Large intestine (tissue), 3 donors: Measurements from ENCODE around the gene MATCAP1. TPM values are rescaled to one million over a fixed set of nuclear protein-coding genes. Genes with fewer than 3 reads are reported as not detected.

Experiments used
- DNase-seq, 2 donors: peaks; one replicate each; pipeline versions ENCODE4 v3.0.0 to v3.0.0-alpha.2; 2013
- H3K27ac ChIP-seq: one replicate; pipeline ENCODE4 v1.5.1; 2013; ENCODE audit warnings: low read length
- H3K27me3 ChIP-seq: 2 replicates; pipeline ENCODE4 v1.6.1; 2013; ENCODE audit warnings: low read length; ENCODE audit not compliant: control insufficient read depth, insufficient read depth
- H3K36me3 ChIP-seq: 2 replicates; pipeline ENCODE4 v1.6.1; 2013; ENCODE audit warnings: low read length; ENCODE audit not compliant: control insufficient read depth, insufficient read depth
- H3K4me1 ChIP-seq: one replicate; pipeline ENCODE4 v1.6.1; 2013; ENCODE audit warnings: low read length; ENCODE audit not compliant: control insufficient read depth, insufficient read depth
- H3K4me3 ChIP-seq: one replicate; pipeline ENCODE4 v1.5.1; 2013; ENCODE audit warnings: low read length
- H3K9me3 ChIP-seq: one replicate; pipeline ENCODE4 v1.6.1; 2013; ENCODE audit warnings: mild to moderate bottlenecking, low read depth, low read length, moderate library complexity; ENCODE audit not compliant: control insufficient read depth
- WGBS: methylation state at CpG from one replicate; pipeline ENCODE4 v1.1.5; 2013; ENCODE audit warnings: low lambda C conversion rate; ENCODE audit not compliant: insufficient coverage; 5-methylcytosine and 5-hydroxymethylcytosine counted together
- polyA plus RNA-seq: library from polyadenylated mRNA; unstranded; fragments of 120-200 nt; gene quantifications from one replicate; pipeline ENCODE4 v1.2.1, GENCODE V29; 2013

Gene MATCAP1
- polyA plus RNA-seq, 1 donor = 29.2 TPM

DNA sequence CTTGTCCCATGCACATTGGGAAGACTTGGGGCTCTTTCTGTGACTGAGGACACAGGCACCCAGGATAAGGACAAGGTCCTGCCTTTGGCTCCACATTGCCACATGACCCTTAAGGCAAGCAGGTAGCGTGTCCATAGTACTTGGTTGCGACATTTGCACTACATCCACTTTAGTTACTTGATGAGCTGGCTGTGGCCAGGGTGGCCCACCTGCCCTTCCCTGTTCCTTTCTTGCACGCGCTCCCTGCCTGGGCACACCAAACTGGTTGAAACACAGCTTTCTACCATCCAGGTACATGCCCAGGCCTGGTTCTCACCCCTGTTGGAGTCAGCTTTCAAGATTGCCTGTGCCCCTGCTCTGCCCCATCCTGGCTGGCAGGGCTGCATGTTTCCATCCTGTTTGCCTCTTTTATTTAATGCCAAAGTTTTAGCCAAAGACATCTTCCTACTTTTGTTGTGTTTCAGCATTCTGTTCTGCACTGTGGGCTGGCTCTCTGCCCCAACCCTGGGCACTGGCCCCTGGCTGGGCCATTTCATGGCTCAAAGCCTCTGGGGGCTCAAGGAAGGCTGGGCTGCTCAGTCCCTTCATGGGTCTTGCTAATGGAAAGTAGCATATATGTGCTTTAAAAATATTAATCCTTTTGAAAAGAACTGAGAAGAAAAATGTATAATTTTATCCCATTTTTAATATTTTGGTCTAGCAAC lies 36.2 kb downstream of the MATCAP1 start:
- H3K36me3 ChIP-seq = peaks cover 49% of the 10 kb centered on the region
- H3K4me1 ChIP-seq = peaks cover 3% of the 10 kb centered on the region
- H3K4me3 ChIP-seq = no peak overlapping the region
- DNase-seq = no peak
- peaks cover 32% of the 10 kb centered on the region for H3K27me3 ChIP-seq
- WGBS = no CpG with 5 or more reads among the region's 4 CpGs
- peaks cover 8% of the 10 kb centered on the region for H3K9me3 ChIP-seq
- H3K27ac ChIP-seq = no peak overlapping the region

DNA sequence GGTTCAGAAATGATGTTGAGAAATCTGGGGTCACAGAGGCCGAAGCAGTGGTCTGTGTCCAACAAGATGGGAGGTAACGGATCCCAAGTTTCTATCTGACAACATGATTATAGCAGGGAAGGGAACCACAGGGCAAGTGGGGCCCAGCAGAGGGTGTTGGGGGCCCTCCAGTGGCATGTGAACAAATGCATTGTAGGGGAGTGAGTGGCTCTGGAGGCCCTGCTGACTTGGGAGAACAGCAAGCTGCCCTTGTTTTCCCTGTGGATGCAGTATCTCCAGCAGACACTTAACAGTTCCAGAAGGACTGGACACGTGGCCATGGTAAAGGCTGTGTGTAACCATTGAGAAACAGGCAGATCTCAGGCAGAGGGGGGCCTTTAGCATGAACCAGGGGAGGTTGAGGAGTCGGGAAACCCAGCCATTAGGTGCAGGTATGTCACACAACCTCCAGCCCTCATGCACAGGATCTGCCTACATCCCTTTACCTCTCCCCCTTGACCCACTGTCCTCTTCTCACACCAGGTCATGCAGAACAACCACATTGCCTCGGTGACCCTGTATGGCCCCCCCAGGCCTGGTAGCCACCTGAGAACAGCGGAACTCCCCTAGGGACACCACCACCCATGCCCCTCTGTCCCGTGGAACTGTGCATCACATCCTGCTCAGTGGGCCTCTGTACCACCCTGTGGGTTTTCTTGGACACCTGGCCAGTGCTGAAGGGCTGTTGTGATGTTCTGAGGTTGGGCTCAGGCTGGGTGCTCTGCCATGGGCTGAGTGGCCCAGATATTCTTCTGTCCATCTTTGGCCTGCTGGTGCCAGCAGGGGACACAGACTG lies 37.0 kb downstream of the MATCAP1 start:
- Histone ChIP-seq H3K4me1 (peaks cover 3% of the 10 kb centered on the region), H3K27me3 (peaks cover 27% of the 10 kb centered on the region), H3K9me3 (peaks cover 8% of the 10 kb centered on the region), H3K4me3 (no peak overlapping the region), H3K27ac (no peak overlapping the region), H3K36me3 (peaks cover 57% of the 10 kb centered on the region)
- WGBS = no CpG with 5 or more reads among the region's 7 CpGs
- peak in 1 of 2 donors; percentile 29 for DNase-seq

DNA sequence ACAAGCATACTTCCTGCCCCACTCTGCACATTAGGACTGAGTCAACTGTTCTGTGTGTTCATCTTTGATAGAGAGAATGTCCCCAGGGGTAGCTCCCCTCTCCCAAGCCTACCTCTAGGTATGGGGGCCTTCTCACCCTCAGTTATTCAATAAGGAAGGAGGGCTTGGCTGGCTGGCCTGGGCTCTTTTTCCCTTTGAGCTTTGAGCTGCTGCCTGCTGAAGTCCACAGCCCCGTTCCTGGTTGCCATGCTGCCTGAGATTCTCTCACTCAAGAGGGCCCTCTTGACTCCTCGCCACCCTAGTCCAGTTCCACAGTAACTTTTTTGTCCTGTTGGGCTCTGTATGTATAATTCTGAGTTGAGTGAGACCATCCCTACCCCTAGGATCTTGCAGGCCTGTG lies 38.0 kb downstream of the MATCAP1 start:
- Histone ChIP-seq H3K9me3 (peaks cover 8% of the 10 kb centered on the region), H3K36me3 (peaks cover 67% of the 10 kb centered on the region), H3K27ac (no peak overlapping the region), H3K4me3 (no peak overlapping the region), H3K27me3 (peaks cover 17% of the 10 kb centered on the region), H3K4me1 (no peaks in the 10 kb centered on the region)
- WGBS = no CpG with 5 or more reads among the region's 2 CpGs
- no peak for DNase-seq

DNA sequence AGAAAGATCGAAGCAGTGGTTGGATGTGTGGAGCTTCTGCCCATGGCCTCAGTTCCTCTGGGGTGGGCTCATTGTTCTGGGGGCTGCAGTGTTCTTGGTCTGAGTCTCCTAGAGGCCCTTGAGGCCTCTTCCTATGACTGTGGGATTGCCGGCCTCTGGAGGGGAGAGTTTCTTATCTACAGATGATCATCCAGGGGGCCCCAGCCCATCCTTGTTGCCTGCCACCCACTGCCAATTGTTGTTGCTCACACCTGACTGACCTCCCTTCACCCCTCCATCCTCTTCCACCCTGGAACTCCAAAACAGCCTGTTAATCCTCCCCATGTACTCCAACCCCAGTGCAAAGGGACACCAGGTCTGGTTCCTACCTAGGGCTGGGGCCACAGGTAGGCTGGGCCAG lies 38.8 kb downstream of the MATCAP1 start:
- Histone ChIP-seq H3K27ac (no peak overlapping the region), H3K4me3 (no peak overlapping the region), H3K9me3 (peaks cover 8% of the 10 kb centered on the region), H3K4me1 (no peaks in the 10 kb centered on the region), H3K36me3 (peaks cover 75% of the 10 kb centered on the region), H3K27me3 (peaks cover 11% of the 10 kb centered on the region)
- no CpG with 5 or more reads among the region's 2 CpGs for WGBS
- DNase-seq = no peak

DNA sequence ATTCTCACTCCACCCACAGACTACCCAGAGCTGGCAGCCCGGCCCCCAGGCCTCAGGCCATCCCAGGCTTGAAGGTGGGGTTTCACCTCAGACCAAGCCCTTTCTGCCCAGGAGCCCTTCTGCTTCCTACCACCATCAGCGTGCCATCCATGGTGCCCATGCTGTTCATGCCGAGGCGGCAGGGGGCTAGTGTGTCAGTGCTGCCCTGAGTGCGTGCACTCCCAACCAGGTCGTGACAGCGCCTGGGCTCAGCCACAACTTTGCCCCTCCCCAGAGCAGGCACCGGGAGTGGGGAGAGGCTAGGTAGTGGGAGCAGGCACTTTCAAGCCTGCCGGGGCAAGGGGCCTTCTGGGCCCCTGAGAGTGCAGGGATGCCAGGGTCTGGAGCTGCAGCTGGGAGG lies 41.4 kb downstream of the MATCAP1 start:
- no peaks in the 10 kb centered on the region for H3K27me3 ChIP-seq
- H3K36me3 ChIP-seq = peaks cover 89% of the 10 kb centered on the region
- DNase-seq = no peak
- H3K4me3 ChIP-seq = no peak overlapping the region
- H3K4me1 ChIP-seq = no peaks in the 10 kb centered on the region
- no peaks in the 10 kb centered on the region for H3K9me3 ChIP-seq
- WGBS = no CpG with 5 or more reads among the region's 9 CpGs
- no peak overlapping the region for H3K27ac ChIP-seq

DNA sequence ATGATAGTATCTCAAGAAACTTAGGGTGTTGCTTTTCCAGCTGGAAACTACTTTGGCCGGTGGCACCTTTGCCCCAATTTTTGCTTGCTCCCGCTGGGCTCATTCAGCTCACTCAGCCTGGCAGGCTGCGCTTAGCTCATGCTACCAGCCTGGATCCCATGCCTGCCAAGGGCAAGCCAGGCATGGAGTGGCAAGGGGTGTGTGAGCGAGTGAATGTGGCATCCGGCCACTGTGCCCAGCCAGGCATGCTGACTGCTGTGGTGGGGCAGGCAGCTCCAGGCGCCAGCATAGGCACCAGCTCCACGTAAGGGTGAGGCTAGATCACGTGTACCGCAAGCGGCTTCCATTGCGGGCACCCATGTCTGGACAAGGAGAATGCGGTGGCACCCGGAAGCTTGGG lies 42.4 kb downstream of the MATCAP1 start:
- Histone ChIP-seq H3K9me3 (no peaks in the 10 kb centered on the region), H3K36me3 (peaks cover 85% of the 10 kb centered on the region), H3K4me3 (no peak overlapping the region), H3K27ac (no peak overlapping the region), H3K27me3 (no peaks in the 10 kb centered on the region), H3K4me1 (no peaks in the 10 kb centered on the region)
- no peak for DNase-seq
- no CpG with 5 or more reads among the region's 13 CpGs for WGBS

DNA sequence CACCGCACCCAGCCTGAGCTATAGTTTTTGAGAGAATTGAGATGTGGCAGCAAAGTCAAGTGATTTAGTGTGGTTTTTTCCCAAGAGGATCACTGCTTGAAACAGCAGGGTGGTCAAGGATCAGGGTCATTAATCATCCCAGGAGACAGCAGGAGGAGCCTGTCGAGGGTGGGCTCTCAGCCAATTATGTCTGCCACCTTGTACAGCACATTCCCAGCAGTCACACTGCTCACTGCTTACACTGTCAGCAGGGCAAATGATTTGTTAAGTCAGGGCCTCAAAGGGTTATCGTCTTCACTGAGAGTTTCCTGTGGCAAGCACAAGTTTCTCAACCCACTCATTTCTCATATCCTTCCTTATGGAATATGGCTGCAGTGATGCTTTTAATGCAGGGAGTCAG lies 46.2 kb downstream of the MATCAP1 start:
- no CpG with 5 or more reads among the region's 3 CpGs for WGBS

DNA sequence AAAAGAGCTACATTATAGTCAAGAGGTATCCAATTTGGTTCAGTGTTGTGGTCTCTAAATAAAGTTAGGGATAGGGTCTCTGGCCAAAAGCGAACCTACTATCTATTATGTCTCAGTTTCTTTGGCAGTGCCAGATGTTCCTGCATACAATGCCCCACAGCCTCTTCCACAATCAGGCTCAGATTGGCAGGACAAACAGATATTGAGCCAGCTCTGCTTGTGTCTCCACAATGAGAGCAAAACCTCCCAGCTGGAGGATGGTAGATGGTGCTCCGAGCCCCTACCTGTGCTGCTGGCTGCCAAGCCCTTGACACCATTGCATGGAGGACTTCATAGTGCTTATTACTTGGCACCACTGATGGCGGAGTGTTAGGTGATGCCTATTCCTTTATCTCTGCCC lies 54.3 kb downstream of the MATCAP1 start:
- DNase-seq = no peak
- no peaks in the 10 kb centered on the region for H3K4me1 ChIP-seq
- peaks cover 59% of the 10 kb centered on the region for H3K36me3 ChIP-seq
- no peaks in the 10 kb centered on the region for H3K9me3 ChIP-seq
- WGBS = no CpG with 5 or more reads among the region's 3 CpGs
- no peak overlapping the region for H3K4me3 ChIP-seq
- no peak overlapping the region for H3K27ac ChIP-seq
- H3K27me3 ChIP-seq = no peaks in the 10 kb centered on the region

More for the DNA sequence above, 46.2 kb downstream of the MATCAP1 start:
- DNase-seq = peak; percentile 54 to 80
- no peak overlapping the region for H3K4me3 ChIP-seq
- no peaks in the 10 kb centered on the region for H3K27me3 ChIP-seq
- no peaks in the 10 kb centered on the region for H3K9me3 ChIP-seq
- H3K27ac ChIP-seq = no peak overlapping the region
- H3K36me3 ChIP-seq = peaks cover 81% of the 10 kb centered on the region
- no peaks in the 10 kb centered on the region for H3K4me1 ChIP-seq

DNA sequence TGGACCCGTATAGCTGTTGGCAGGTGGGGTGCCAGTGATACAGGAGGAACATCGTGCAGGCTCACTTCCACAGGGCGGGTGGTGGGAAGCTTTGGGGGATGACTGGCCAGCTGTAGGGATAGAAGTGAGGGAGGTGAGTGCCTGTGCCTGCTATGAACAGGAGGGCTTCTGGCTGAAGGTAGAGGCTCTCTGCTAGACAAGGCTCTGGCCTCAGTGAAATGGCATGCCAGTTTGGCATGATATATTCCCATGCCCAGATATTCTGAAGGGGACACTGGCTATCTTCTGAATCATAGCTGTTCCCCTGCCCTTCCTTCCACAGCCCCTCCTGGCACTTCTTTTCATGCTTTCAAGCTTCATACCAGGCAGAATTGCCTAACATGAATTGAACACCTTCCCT lies 54.9 kb downstream of the MATCAP1 start:
- Histone ChIP-seq H3K27me3 (no peaks in the 10 kb centered on the region), H3K4me1 (no peaks in the 10 kb centered on the region), H3K36me3 (peaks cover 57% of the 10 kb centered on the region), H3K4me3 (no peak overlapping the region), H3K9me3 (no peaks in the 10 kb centered on the region), H3K27ac (no peak overlapping the region)
- no peak for DNase-seq
- no CpG with 5 or more reads among the region's 3 CpGs for WGBS

DNA sequence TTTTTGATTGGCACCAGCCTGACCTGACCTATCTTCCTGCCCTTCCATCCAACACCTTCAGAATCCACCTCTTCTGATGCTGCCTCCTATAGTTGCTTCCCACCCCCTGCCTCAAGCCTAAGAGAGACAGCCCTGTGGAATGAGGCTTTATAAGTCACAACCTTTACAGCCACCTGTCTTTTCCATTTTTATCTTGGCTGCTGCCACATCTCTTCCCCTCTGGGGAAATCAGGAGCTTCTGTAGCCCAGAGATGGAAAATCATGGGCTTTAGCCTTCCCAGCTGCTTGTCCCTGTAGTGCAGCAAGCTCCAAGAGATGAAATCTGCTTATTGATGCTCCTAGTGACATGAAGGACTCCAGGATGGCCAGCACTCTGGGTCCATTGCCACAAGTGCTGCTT lies 55.3 kb downstream of the MATCAP1 start:
- H3K9me3 ChIP-seq = no peaks in the 10 kb centered on the region
- H3K27me3 ChIP-seq = no peaks in the 10 kb centered on the region
- H3K4me3 ChIP-seq = no peak overlapping the region
- H3K4me1 ChIP-seq = no peaks in the 10 kb centered on the region
- peaks cover 60% of the 10 kb centered on the region for H3K36me3 ChIP-seq
- no peak for DNase-seq
- no peak overlapping the region for H3K27ac ChIP-seq
